ENCODE results near the gene ADRA2B.
"Not testable (repeated sequence)": the region's sequence is repeated elsewhere in the genome, so short reads cannot be mapped to it uniquely, and the experiment has no call there.

The ADRA2B gene

GRCh38 chr2:96067902-96068581 is 48.3 kb downstream of the ADRA2B start:
- not testable (repeated sequence) for DNase-seq (ENCODE audit: low spot score)

GRCh38 chr2:96067098-96067660 is 49.2 kb downstream of the ADRA2B start:
- DNase-seq (ENCODE audit: low spot score), result not testable (repeated sequence)

DNA sequence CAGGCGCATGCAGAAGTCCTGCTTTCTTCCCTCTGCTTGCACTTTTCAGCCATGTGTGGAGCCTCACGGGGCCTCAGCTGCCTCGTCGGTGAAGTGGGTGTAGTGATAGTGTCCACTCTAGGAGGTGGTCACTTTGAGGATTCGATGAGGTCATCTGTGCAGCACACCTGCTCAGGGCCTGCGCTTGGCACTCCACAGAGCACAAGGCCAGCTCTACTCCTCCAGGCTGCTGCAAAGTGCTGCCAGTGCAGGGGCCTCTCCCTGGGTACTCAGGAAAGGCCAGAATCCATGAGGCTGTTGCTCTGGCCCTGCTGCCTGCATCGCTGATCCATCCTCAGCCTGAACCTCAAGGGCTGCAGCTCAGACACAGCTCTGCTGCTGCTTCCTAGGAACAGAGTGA is 49.9 kb downstream of the ADRA2B start:
- not testable (repeated sequence) for DNase-seq (ENCODE audit: low spot score)

GRCh38 chr2:96065954-96066353 is 50.4 kb downstream of the ADRA2B start:
- DNase-seq (ENCODE audit: low spot score), result not testable (repeated sequence)

- DNase-seq (ENCODE audit: low spot score), result no peak
Observed at GRCh38 chr2:96065381-96065930, 50.9 kb downstream of the ADRA2B start.

DNA sequence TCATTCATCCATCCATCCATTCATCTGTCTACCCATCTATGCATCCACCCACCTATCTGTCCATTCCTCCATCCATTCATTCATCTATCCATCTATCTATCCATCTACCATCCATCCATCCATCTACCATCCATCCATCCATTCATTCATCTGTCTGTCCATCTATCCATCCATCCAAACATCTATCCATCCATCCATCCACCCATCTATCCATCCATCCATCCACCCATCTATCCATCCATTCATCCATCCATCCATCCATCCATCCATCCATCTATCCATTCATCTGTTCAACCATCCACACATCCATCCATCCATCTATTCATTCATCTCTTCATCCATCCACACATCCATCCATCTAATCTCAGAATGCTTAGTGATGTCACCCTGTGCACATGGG is 51.6 kb downstream of the ADRA2B start:
- not testable (repeated sequence) for DNase-seq (ENCODE audit: low spot score)

DNA sequence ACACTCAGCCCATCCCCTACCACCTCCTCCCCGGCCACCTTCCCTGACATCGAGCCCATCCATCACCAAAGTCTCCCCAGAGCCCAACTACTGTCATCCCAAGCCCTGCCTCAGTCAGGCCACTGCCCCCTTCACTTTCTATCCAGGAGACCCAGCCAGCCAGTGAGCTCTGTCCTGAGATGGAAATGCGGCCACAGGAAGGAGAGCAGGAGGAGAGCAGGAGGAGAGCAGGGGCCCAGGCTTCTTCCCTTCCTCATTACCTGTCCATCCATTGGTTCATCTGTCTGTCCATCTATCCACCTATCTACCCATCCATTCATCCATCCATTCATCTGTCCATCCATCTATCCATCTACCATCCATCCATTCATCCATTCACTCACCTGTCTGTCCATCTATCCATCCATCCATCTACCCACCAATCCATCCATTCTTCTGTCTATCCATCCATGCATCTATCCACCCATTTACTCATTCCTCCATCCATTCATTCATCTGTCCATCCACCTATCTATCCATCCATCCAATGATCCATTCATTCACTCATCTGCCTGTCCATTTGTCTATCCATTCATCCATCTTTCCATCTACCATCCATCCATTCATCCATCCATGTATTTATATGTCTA is 52.2 kb downstream of the ADRA2B start:
- DNase-seq (ENCODE audit: low spot score), result not testable (repeated sequence)

DNA sequence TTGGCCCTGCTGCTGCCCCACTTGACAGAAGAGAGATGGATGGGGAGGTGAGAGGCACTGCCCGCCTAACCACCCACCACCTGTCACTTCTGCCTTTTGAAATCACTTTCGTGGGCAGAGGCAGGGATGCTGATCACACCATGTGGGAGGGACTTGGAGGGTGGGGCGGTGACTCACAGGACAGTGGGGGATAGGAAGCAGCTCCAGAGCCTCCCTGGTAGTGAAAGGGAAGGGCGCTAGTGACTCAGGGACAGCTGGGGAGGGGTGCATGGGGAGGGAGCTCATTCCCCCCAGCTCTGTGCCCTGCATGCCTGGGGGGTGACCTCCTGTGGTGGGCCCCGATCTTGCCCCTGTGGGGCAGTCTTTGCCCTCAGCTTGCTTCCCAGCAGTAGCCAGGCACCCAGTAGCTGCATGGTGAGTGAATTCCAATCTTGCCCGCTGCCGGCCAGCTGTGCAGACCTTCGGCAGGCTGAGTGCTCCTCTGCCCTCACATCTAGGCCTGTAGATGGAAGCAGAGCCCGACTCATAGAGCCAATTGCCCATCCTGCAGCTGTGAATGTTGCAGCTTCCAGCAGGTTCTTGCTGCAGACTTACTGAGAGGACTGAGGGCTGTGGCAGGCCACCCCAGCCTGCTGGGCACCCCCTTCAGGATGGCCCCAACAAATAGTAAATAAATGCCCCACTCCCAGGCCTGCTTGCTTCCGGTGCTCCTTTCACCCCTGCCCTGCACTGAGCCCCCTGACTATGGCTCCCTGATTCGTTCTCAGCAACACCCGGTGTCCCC is 53.1 kb downstream of the ADRA2B start:
- peak; percentile 86 for DNase-seq (ENCODE audit: low spot score)

Data from globus pallidus (tissue), 1 donor.